ENCODE data around the gene PDHX. TPM values are rescaled to one million over a fixed set of nuclear protein-coding genes. Genes with fewer than 3 reads are reported as not detected.

The PDHX gene
- total and polyA plus RNA-seq, 2 of the 4 experiments (the other 2 are of a cell fraction) = 19.8 to 26.7 TPM

GRCh38 chr11:34986883-34987520 lies 70.6 kb downstream of the PDHX start:
- Histone ChIP-seq H3K27ac (ENCODE audit: insufficient read depth, low read length) (peak overlapping the region; percentile 66), H3K9me3 (ENCODE audit: control insufficient read depth, insufficient read depth, low read length) (no peaks in the 10 kb centered on the region), H3K56ac (ENCODE audit: extremely low read depth, insufficient read depth, low read length) (no peak overlapping the region), H3K9me1 (ENCODE audit: insufficient read depth, low read length) (peaks cover 7% of the 10 kb centered on the region), H2AFZ (replicated peaks; ENCODE audit: low read length, poor library complexity) (no peak overlapping the region), H3K14ac (replicated peaks; ENCODE audit: low read depth, low read length) (peak overlapping the region; percentile 53; the same call in 1 of the 2 replicates), H3K4me1 (ENCODE audit: control insufficient read depth, insufficient read depth, low read length) (peaks cover 10% of the 10 kb centered on the region), H3K9ac (ENCODE audit: low read depth, low read length) (peak overlapping the region; percentile 50; the same call in 1 of the 2 replicates), H4K8ac (ENCODE audit: low read depth in 2 of 2, low read length in 2 of 2) (peak overlapping the region in 1 of 2 experiments; percentile 11; a peak in 3 of 4 replicates), H4K91ac (ENCODE audit: insufficient read depth, low read depth, low read length) (peak overlapping the region; percentile 68; the same call in 1 of the 2 replicates), H4K20me1 (ENCODE audit: insufficient read depth, low read length) (no peaks in the 10 kb centered on the region), H3K4ac (ENCODE audit: low read depth, low read length) (peak overlapping the region; percentile 86), H3K79me1 (ENCODE audit: low read depth in 1 of 2, low read length in 2 of 2) (peaks cover 18 to 33% of the 10 kb centered on the region in 2 experiments), H2AK9ac (replicated peaks; ENCODE audit: low read depth, low read length, poor library complexity) (no peak overlapping the region), H2BK15ac (ENCODE audit: low read depth, low read length) (peak overlapping the region; percentile 19; the same call in 1 of the 3 replicates), H3K4me3 (ENCODE audit: insufficient read depth, low read depth, low read length) (no peak overlapping the region), H3K36me3 (ENCODE audit: control insufficient read depth, insufficient read depth, low read length) (peaks cover 13% of the 10 kb centered on the region), H2BK20ac (ENCODE audit: low read depth, low read length) (peak overlapping the region; percentile 53), H3K4me2 (ENCODE audit: low read depth, low read length) (peak overlapping the region; percentile 10; the same call in 1 of the 2 replicates), H3K27me3 (ENCODE audit: control insufficient read depth, insufficient read depth, low read length) (no peaks in the 10 kb centered on the region), H3K18ac (ENCODE audit: low read depth, low read length) (peak overlapping the region; percentile 64; the same call in 1 of the 2 replicates), H2BK120ac (ENCODE audit: low read depth, low read length) (peak overlapping the region; percentile 46), H3K23ac (ENCODE audit: low read depth, low read length) (peak overlapping the region; percentile 49), H2AK5ac (ENCODE audit: low read depth, low read length) (peak overlapping the region; percentile 92), H4K5ac (ENCODE audit: low read depth, low read length) (peak overlapping the region; percentile 86; the same call in 1 of the 2 replicates), H2BK5ac (ENCODE audit: low read depth, low read length, poor library complexity, severe bottlenecking) (peak overlapping the region; percentile 76)
- CTCF ChIA-PET = interaction anchor here (1.6 kb wide), 1 partner anchor 405 kb away, joined by 3 read pairs; no protein-coding TSS in a partner anchor
- POLR2A ChIA-PET (ENCODE audit: unreplicated experiment) = interaction anchor here (0.5 to 0.6 kb wide), 2 partner anchors 153 to 157 kb away, joined by 3 to 4 read pairs; no protein-coding TSS in a partner anchor
- 100% methylated on average over 1 of the region's 3 CpGs; no CpG with 5 or more reads in 1 of the 2 experiments for WGBS, 2 experiments (ENCODE audit: extremely low coverage in 2 of 2, insufficient read length in 1 of 2)
- BruUV-seq (replicated peaks) = no TSS peak
- dilution Hi-C loops (cut with HindIII; ENCODE audit: low sequenced_read_pairs, unreplicated experiment) = no loop called here
- intact Hi-C loops (cut with micrococcal nuclease) = no loop called here
- in situ Hi-C loops (cut with MboI; ENCODE audit: low sequenced_read_pairs) = no loop called here
- no peak for DNase-seq
- peak; percentile 25; the same call in 1 of the 2 replicates for ATAC-seq (ENCODE audit: low read depth)
- no peak for TF ChIP-seq MAZ (IDR thresholded peaks at IDR 0.05; ENCODE audit: borderline replicate concordance, low read depth, low read length)
- no peak for TF ChIP-seq SMC3 (IDR thresholded peaks at IDR 0.05; ENCODE audit: low read depth, low read length)
- no peak for TF ChIP-seq CHD1 (IDR thresholded peaks at IDR 0.05; ENCODE audit: low read depth, low read length)
- TF ChIP-seq, protein P1, sequence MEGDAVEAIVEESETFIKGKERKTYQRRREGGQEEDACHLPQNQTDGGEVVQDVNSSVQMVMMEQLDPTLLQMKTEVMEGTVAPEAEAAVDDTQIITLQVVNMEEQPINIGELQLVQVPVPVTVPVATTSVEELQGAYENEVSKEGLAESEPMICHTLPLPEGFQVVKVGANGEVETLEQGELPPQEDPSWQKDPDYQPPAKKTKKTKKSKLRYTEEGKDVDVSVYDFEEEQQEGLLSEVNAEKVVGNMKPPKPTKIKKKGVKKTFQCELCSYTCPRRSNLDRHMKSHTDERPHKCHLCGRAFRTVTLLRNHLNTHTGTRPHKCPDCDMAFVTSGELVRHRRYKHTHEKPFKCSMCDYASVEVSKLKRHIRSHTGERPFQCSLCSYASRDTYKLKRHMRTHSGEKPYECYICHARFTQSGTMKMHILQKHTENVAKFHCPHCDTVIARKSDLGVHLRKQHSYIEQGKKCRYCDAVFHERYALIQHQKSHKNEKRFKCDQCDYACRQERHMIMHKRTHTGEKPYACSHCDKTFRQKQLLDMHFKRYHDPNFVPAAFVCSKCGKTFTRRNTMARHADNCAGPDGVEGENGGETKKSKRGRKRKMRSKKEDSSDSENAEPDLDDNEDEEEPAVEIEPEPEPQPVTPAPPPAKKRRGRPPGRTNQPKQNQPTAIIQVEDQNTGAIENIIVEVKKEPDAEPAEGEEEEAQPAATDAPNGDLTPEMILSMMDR (conservative IDR thresholded peaks at IDR 0.05; ENCODE audit: low read depth, low read length) = no peak
- TF ChIP-seq BHLHE40 (IDR thresholded peaks at IDR 0.05; ENCODE audit: low read depth, low read length) = no peak
- TF ChIP-seq MXI1 (IDR thresholded peaks at IDR 0.05; ENCODE audit: borderline replicate concordance, low read depth, low read length) = no peak
- TF ChIP-seq CEBPB (IDR thresholded peaks at IDR 0.05; ENCODE audit: low read depth, low read length) = no peak
- no peak for TF ChIP-seq ELK1 (IDR thresholded peaks at IDR 0.05; ENCODE audit: borderline replicate concordance, low read depth, low read length)
- TF ChIP-seq FOS (IDR thresholded peaks at IDR 0.05; ENCODE audit: low read depth, low read length) = no peak
- TF ChIP-seq RCOR1 (IDR thresholded peaks at IDR 0.05; ENCODE audit: insufficient replicate concordance, low read length) = no peak
- TF ChIP-seq NFE2L2 (IDR thresholded peaks at IDR 0.05; ENCODE audit: low read depth, low read length) = no peak
- no peak for TF ChIP-seq MAFK (IDR thresholded peaks at IDR 0.05; ENCODE audit: low read depth, low read length)
- TF ChIP-seq RFX5 (IDR thresholded peaks at IDR 0.05; ENCODE audit: low read depth, low read length) = no peak
- TF ChIP-seq POLR2A (IDR thresholded peaks at IDR 0.05; ENCODE audit: low read depth, low read length) = no peak
